Tibial nerve (tissue), 3 donors: Measurements from ENCODE around the gene LCE2B.

Source experiments
- CTCF ChIP-seq, 5 experiments: fragments of 200-600 bp in 3 of 5; fragments of 450-650 bp in 2 of 5; sonication (generic) in 3 of 5; IDR thresholded peaks; one replicate each; pipeline ENCODE4 v1.5.1; 2016 to 2019; ENCODE audit warnings: antibody characterized with exemption in 5 of 5, mild to moderate bottlenecking in 3 of 5, moderate library complexity in 2 of 5
- POLR2A ChIP-seq, 2 donors: fragments of 450-650 bp; IDR thresholded peaks; one replicate each; pipeline ENCODE4 v1.6.1; 2017; ENCODE audit warnings: antibody characterized with exemption in 2 of 2, mild to moderate bottlenecking in 2 of 2, moderate library complexity in 2 of 2

DNA sequence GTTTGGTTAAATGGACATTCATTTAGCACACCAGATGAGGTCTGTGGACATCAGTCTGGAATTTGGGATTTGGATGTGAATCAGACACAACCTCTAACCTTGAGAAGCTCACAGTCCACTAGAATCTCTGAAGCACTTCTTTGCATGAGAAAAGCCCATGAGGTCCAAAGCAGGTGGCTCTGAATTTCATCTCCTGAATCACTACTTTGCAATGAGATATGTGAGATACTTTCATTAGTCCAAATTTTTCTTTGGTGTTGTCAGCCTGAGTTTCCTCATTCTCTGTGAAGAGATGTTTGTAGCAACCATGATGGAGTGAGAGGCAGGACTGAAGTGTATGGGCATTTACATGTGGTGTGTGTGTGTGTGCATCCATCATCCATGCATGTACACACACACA lies 39.3 kb upstream of the LCE2B start:
- no peak for TF ChIP-seq CTCF (IDR thresholded peaks at IDR 0.05)
- TF ChIP-seq POLR2A (IDR thresholded peaks at IDR 0.05) = no peak
